GM19395 (cell line): ENCODE data around the gene RNU5B-1.

Experiments
- ATAC-seq: cut with Tn5 transposase; IDR thresholded peaks from one replicate; pipeline ENCODE4 v1.9.1; 2021; ENCODE audit warnings: mild to moderate bottlenecking, moderate library complexity; ENCODE audit not compliant: unreplicated experiment

Gene RNU5B-1

GRCh38 chr15:65327651-65328393, 23.3 kb downstream of the RNU5B-1 start:
- ATAC-seq, result no peak

GRCh38 chr15:65328506-65329287, 24.2 kb downstream of the RNU5B-1 start:
- no peak for ATAC-seq

- no peak for ATAC-seq
Measured at GRCh38 chr15:65329288-65329983, 25.0 kb downstream of the RNU5B-1 start.

- no peak for ATAC-seq
Measured at GRCh38 chr15:65329984-65330735, 25.7 kb downstream of the RNU5B-1 start.

- ATAC-seq, result no peak
Measured at GRCh38 chr15:65330934-65331645, 26.6 kb downstream of the RNU5B-1 start.

DNA sequence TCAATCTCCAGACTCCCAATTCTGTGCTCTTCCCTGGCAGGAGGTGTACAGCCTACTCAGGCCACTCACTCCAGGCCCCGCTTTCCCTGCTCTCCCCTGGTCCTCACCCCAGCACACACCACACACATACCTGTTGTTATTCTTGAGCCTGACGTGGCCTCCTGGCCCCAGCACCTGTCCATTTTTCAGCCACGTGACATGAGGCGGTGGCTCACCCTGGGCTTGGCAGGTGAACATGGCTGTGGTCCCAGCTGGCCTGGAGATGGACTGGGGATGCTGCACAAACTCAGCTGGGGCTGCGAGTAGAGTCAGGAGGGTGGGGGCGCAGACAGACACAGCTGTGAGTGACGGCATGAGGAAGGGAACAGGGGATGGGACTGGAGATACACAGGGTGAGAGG, 27.3 kb downstream of the RNU5B-1 start:
- ATAC-seq, result no peak

DNA sequence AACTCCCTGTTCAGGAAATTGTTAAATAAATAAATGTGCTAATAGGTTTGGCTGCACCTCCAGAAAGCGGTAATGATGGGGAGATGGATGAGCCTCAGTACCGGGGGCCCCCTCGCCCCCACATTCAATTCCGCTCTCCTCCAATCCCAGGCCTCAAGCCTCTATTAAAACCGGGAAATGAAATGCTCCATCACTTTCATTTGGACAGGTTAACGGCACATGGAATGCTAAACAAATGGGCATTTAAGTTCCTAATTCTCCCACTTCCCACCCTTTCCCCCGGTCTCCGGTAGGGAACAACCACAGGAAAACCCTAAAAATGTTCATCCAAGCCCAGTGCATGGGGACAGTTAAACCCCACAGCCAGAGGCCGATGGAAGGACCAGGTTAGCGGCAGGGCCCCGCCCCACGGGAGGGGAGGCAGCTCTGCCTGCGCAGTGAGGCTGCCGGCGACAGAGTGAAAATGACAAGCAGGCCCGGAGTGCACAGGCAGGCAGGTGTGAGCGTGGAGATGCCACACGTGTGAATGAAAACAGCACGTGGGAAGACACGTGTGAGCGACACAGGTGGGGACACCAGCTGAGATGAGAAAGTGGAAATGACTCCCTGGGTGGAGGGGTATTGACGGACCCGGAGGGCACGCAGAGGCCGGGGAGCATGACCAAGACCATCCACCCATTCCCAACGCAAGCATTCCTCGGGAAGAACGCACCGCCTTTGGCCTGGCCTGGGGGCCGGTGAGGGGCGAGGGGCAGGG, 28.1 kb downstream of the RNU5B-1 start:
- ATAC-seq, result no peak

DNA sequence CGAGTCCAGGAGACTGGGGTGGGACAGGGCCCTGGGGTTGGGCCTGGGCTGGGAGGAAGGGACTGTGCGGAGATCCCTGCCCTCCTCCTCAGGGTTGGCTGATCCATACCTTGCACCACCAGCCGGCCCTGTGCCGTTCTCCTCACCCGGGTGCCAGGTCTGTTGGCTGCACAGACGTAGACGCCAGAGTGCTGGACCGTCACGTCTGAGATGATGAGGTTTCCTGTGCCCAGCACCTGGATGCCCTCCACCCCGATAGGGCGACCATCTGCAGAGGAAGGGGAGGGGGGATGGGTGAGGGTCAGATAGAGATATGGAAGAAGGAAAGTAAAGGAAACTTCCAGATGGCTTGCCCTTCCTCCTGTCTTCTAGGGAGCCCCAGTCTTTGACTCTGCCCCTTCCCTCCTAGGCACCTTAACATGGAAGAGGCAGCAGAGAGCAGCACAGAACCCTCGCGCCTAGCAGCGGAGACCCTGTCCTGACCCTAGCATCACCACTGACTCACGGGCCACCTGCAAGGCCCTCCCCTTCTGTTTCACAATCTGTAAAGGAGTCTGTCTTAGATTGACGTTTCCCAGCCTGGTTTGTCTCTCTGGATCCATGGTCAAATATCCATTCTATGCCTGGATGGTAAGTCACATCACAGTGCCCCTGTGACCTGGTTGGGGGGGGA, 28.8 kb downstream of the RNU5B-1 start:
- ATAC-seq, result no peak

GRCh38 chr15:65333856-65334255, 29.4 kb downstream of the RNU5B-1 start:
- no peak for ATAC-seq

GRCh38 chr15:65334586-65335231, 30.2 kb downstream of the RNU5B-1 start:
- no peak for ATAC-seq

- ATAC-seq, result no peak
Measured at GRCh38 chr15:65335278-65336055, 31.0 kb downstream of the RNU5B-1 start.

- no peak for ATAC-seq
Measured at GRCh38 chr15:65336493-65337435, 32.3 kb downstream of the RNU5B-1 start.

DNA sequence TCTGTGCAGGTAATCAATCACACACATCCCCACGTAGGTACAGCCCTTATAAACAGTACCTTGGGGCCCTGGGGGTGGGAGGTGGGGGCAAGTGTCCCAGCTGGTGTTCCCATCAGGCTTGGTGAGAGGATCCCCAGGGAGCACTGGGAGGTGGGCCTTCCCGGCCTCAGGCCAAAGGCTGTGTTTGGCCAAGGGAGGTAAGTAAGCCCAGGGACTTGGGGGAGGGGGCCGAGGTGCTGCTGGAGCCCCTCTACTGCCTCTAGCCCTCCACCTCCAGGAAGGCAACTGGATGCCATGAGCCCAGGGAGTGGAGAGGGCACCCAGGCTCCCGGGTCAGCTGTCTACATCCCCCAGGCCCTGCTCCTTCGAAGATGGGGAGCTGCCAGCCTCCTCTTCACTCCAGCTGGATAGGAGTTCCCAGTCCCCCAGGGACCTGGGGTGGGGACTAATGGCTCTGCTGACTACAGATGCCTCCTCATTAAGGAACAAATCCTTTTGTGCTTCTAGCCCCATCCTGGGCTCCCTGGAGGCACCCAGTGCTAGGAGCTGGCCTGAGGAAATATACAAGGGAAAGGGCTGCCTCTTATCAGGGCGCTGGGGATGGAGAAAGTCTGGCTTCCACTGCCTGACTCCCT, 33.1 kb downstream of the RNU5B-1 start:
- no peak for ATAC-seq

GRCh38 chr15:65338366-65338765, 33.9 kb downstream of the RNU5B-1 start:
- no peak for ATAC-seq

GRCh38 chr15:65338823-65339222, 34.3 kb downstream of the RNU5B-1 start:
- ATAC-seq, result no peak

DNA sequence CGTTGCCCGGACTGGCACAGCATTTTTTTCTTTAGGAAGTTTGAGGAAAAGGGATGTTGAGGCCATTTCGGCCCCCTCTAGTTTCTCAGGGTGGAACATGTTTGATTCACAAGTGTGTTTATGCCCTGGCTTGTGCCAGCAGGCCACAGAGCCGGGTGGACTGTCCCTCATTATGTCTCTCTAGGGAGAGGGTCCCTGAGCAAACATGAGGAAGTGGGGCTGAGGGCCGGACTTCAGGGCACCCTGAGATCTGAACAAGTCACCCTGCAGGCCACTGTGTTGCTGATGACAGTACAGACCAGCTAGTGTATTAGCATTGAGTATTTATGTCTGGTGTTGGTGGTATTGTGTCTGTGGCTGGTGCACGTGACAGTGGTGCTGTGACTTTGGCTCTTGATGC, 34.9 kb downstream of the RNU5B-1 start:
- ATAC-seq, result no peak
